Testis (tissue), 2 donors: ENCODE measurements around the gene PDHA1.

Source experiments
- POLR2A ChIP-seq: fragments of 450-650 bp; IDR thresholded peaks from one replicate; pipeline ENCODE4 v1.6.1; 2017; ENCODE audit warnings: antibody characterized with exemption, mild to moderate bottlenecking, moderate library complexity
- TF ChIP-seq, protein P1 (sequence below), 3 experiments: fragments of 450-650 bp in 2 of 3; fragments of 200-600 bp in 1 of 3; sonication (generic) in 1 of 3; IDR thresholded peaks; one replicate each; pipeline ENCODE4 v1.5.1; 2016 to 2019; ENCODE audit warnings: antibody characterized with exemption in 3 of 3, mild to moderate bottlenecking in 2 of 3, moderate library complexity in 1 of 3

DNA sequence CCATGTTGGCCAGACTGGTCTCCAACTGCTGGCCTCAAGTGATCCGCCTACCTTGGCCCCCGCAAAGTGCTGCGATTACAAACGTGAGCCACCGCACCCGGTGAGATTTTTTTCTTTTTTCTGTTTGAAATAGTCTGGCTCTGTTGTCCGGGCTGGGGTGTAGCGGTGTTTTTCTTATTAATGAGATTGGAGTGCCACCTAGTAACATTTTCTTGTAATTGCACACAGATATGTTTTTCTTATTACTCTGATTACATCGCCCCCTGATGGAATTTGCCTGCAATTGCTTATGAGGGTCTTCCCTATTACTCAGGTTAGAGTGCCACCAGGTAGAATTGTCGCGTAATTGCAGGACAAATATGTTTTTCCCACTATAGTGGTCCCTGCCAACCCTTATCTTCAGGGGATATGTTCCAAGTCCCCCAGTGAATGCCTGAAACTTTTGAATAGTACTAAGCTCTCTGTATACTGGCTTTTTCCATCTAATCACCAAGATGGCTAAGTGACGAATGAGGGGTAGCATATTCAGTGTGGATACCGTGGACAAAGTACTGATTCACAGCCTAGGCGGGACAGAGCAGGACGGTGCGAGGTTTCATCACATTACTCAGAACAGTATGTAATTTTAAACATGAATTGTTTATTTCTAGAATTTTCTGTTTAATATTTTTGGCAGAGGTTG is 8.6 kb upstream of the PDHA1 start:
- no peak for TF ChIP-seq POLR2A
- TF ChIP-seq, protein P1, sequence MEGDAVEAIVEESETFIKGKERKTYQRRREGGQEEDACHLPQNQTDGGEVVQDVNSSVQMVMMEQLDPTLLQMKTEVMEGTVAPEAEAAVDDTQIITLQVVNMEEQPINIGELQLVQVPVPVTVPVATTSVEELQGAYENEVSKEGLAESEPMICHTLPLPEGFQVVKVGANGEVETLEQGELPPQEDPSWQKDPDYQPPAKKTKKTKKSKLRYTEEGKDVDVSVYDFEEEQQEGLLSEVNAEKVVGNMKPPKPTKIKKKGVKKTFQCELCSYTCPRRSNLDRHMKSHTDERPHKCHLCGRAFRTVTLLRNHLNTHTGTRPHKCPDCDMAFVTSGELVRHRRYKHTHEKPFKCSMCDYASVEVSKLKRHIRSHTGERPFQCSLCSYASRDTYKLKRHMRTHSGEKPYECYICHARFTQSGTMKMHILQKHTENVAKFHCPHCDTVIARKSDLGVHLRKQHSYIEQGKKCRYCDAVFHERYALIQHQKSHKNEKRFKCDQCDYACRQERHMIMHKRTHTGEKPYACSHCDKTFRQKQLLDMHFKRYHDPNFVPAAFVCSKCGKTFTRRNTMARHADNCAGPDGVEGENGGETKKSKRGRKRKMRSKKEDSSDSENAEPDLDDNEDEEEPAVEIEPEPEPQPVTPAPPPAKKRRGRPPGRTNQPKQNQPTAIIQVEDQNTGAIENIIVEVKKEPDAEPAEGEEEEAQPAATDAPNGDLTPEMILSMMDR (IDR thresholded peaks at IDR 0.05): peak in 2 of 3 experiments; percentile 15 to 57
